Large intestine (tissue), 3 donors: Measurements from ENCODE around the gene ELL3. TPM values are rescaled to one million over a fixed set of nuclear protein-coding genes. Genes with fewer than 3 reads are reported as not detected.
"Not testable (repeated sequence)": the region's sequence is repeated elsewhere in the genome, so short reads cannot be mapped to it uniquely, and the experiment has no call there.

Experiments
- DNase-seq, 2 donors: peaks; one replicate each; pipeline versions ENCODE4 v3.0.0 to v3.0.0-alpha.2; 2013
- H3K27ac ChIP-seq: one replicate; pipeline ENCODE4 v1.5.1; 2013; ENCODE audit warnings: low read length
- H3K27me3 ChIP-seq: 2 replicates; pipeline ENCODE4 v1.6.1; 2013; ENCODE audit warnings: low read length; ENCODE audit not compliant: control insufficient read depth, insufficient read depth
- H3K36me3 ChIP-seq: 2 replicates; pipeline ENCODE4 v1.6.1; 2013; ENCODE audit warnings: low read length; ENCODE audit not compliant: control insufficient read depth, insufficient read depth
- H3K4me1 ChIP-seq: one replicate; pipeline ENCODE4 v1.6.1; 2013; ENCODE audit warnings: low read length; ENCODE audit not compliant: control insufficient read depth, insufficient read depth
- H3K4me3 ChIP-seq: one replicate; pipeline ENCODE4 v1.5.1; 2013; ENCODE audit warnings: low read length
- H3K9me3 ChIP-seq: one replicate; pipeline ENCODE4 v1.6.1; 2013; ENCODE audit warnings: mild to moderate bottlenecking, low read depth, low read length, moderate library complexity; ENCODE audit not compliant: control insufficient read depth
- WGBS: methylation state at CpG from one replicate; pipeline ENCODE4 v1.1.5; 2013; ENCODE audit warnings: low lambda C conversion rate; ENCODE audit not compliant: insufficient coverage; 5-methylcytosine and 5-hydroxymethylcytosine counted together
- polyA plus RNA-seq: library from polyadenylated mRNA; unstranded; fragments of 120-200 nt; gene quantifications from one replicate; pipeline ENCODE4 v1.2.1, GENCODE V29; 2013

Gene ELL3
- polyA plus RNA-seq, 1 donor: 38.9 TPM

DNA sequence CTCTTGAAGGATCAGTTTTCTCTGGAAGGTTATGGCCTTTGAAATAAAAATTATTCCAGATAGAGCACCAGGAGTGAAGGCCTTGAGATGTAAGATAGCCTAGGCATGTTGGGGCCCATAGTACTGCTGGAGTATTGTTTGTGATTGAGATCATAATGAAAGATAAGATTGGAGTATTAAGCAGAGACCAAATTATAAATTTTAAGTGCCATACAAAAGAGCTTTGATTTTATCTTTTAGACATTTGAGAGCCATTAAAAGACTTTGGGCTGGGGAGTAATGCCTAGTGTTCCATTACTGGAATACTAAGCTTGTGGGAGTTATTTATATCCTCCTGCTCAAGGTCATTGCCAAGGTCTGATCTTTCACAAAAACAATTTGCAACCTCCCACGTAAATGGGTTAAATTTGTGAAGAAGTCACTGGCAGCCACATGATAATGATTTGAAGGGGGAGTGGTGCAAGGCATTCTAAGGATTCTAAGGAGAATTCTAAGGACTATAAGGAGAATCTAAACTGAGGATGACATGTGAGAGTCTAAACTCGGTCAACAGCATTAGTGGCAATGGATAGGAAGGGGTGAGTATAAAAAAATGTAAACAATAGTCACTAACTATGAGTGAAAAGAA lies 12.8 kb downstream of the ELL3 start:
- Histone ChIP-seq H3K27me3 (no peaks in the 10 kb centered on the region), H3K27ac (no peak overlapping the region), H3K4me3 (no peak overlapping the region), H3K9me3 (no peaks in the 10 kb centered on the region), H3K4me1 (no peaks in the 10 kb centered on the region), H3K36me3 (peaks cover 78% of the 10 kb centered on the region)
- no peak for DNase-seq
- 75% methylated on average over 1 of the region's 2 CpGs for WGBS

DNA sequence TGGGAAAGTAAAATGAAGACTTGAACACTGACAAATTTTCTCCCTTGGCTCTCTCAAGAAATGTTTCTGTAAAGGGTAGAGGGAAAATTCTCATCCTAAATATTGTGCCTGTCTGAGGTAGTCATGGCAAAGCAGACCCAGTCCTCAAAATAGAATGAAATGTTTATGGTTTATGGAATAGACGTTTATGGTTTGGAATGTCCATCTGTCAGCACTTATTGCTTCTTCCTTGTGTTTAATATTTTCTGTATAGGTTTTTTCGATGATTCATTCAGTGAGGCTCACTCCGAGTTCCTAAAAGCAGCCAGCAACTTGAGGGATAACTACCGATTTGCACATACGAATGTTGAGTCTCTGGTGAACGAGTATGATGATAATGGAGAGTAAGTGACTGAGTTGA lies 13.9 kb downstream of the ELL3 start:
- H3K27ac ChIP-seq: no peak overlapping the region
- no peak overlapping the region for H3K4me3 ChIP-seq
- DNase-seq: no peak
- no peaks in the 10 kb centered on the region for H3K4me1 ChIP-seq
- no peaks in the 10 kb centered on the region for H3K27me3 ChIP-seq
- H3K9me3 ChIP-seq: no peaks in the 10 kb centered on the region
- WGBS: 83% methylated on average over 1 of the region's 6 CpGs
- peaks cover 78% of the 10 kb centered on the region for H3K36me3 ChIP-seq

DNA sequence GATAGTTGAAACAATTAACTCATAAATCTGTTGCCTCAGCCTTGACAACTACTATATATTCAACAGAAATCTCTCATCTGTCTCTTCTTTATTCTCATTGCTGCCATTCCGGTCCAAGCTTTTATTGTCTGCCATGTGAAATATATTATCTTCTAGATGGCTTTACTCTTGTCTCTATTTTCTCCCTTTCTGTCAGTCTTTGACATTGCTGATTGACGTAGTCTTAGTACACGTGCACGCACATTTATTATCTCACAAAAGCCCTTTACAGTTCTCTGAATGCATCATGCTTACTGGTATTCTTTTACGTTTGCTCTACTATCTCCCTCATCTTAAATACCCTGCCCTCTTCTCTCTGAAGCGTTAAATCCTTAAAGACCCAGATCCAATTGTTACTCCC lies 24.9 kb downstream of the ELL3 start:
- 66% methylated on average over 5 of the region's 6 CpGs for WGBS
- no peak for DNase-seq
- Histone ChIP-seq H3K27me3 (no peaks in the 10 kb centered on the region), H3K4me3 (no peak overlapping the region), H3K36me3 (peaks cover 28% of the 10 kb centered on the region), H3K27ac (no peak overlapping the region), H3K9me3 (no peaks in the 10 kb centered on the region), H3K4me1 (peaks cover 3% of the 10 kb centered on the region)

DNA sequence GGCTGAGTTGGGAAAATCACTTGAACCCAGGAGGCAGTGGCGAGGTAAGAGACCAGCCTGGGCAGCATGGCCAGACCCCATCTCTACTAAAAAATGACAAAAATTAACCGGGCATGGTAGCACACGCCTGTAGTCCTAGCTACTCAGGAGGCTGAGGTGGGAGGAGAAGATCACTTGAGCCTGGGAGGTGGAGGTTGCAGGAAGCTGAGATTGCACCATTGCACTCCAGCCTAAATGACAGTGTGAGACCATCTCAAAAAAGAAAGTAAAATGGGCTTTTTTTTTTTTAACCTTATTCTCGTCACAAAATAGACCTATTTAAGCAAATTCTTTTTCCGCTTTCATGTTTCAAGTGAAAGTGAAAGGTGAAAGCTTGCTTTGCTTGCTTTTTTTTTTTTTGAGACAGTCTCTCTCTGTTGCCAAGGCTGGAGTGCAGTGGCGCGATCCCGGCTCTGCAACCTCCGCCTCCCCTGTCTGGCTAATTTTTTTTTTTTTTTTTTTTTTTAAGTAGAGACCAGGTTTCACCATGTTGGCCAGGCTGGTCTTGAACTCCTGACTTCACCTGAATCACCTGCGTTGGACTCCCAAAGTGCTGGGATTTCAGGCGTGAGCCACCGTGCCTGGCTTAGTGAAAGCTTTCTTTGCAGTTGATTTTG lies 26.9 kb downstream of the ELL3 start:
- peak in 1 of 2 donors; percentile 26 for DNase-seq
- Histone ChIP-seq H3K36me3 (peaks cover 14% of the 10 kb centered on the region), H3K27me3 (no peaks in the 10 kb centered on the region), H3K27ac (no peak overlapping the region), H3K4me1 (peaks cover 3% of the 10 kb centered on the region), H3K9me3 (no peaks in the 10 kb centered on the region), H3K4me3 (no peak overlapping the region)
- WGBS: 90% methylated on average over 4 of the region's 12 CpGs

DNA sequence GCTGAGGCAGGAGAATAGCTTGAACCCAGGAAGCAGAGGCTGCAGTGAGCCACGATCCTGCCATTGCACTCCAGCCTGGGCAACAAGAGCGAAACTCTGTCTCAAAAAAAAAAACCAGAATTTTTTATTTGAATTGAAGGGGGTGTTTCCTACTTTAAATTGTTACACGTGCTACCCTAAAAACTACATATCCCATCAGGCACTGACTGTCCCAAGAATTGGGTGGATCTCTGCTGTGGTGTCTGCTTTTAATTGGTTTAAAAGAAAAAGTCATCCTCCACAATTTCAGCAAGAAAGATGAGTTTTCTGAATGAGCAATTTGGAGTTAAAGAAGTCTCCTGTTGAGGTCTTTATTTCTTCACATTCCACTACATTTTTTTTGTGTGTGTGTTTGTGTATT lies 28.4 kb downstream of the ELL3 start:
- H3K27ac ChIP-seq: no peak overlapping the region
- WGBS: no CpG with 5 or more reads among the region's 3 CpGs

DNA sequence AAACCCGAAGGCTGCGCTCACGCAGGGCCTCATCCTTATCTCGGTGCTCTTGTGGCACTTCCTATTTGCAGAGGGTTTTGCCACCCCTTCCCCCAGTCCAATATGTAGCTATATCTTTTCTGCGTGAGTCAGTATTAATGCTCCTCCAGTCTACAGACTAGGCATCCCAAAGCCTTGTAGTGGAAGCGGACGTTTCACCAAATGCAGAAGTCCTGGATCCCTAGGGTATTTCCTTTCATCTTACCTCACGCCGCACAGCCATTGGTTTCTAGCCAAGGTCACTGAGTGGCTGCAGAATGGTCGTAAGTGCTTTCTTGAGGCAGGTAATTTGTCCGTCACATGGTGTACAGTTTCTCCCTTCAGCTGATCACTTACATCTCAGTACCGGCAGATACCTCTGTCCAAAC lies 29.9 kb downstream of the ELL3 start:
- H3K27ac ChIP-seq: peak overlapping the region; percentile 97
- peak; percentile 35 to 77 for DNase-seq
- not testable (repeated sequence) for H3K4me1 ChIP-seq, H3K9me3 ChIP-seq, H3K27me3 ChIP-seq, H3K36me3 ChIP-seq
- WGBS: 0% methylated on average over 1 of the region's 12 CpGs
- H3K4me3 ChIP-seq: peak overlapping the region; percentile 88

More for the DNA sequence above, 28.4 kb downstream of the ELL3 start:
- peaks cover 3% of the 10 kb centered on the region for H3K4me1 ChIP-seq
- H3K4me3 ChIP-seq: no peak overlapping the region
- H3K9me3 ChIP-seq: no peaks in the 10 kb centered on the region
- peaks cover 6% of the 10 kb centered on the region for H3K36me3 ChIP-seq
- DNase-seq: no peak
- H3K27me3 ChIP-seq: no peaks in the 10 kb centered on the region

DNA sequence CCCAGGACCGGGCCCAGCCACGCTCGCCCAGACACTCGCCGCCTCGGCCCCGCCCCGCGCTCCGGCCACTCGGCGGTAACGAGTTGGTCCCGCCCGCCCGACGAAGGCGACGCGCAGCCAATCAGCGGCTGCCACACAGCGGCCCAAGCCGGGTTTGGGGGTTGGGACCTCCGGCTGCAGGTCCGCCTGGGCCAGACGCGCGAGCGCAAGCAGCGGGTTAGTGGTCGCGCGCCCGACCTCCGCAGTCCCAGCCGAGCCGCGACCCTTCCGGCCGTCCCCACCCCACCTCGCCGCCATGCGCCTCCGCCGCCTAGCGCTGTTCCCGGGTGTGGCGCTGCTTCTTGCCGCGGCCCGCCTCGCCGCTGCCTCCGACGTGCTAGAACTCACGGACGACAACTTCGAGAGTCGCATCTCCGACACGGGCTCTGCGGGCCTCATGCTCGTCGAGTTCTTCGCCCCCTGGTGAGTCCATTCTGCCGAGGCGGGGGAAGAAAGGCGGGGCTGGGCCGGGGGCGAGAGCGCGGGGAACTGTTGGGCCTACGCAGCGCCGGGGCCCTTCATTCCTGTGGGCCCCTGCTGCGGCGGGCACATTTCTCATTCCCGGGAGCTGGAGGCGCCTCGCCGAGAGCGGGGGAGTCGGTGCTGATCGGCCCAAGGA lies 30.4 kb downstream of the ELL3 start, which contains the start of gene PDIA3:
Gene PDIA3 (plus strand): TSS at position 194 of the 658 bp plus-strand sequence. CDS start 102 bp downstream, at position 296.
- not testable (repeated sequence) for H3K36me3 ChIP-seq, H3K9me3 ChIP-seq, H3K4me1 ChIP-seq, H3K27me3 ChIP-seq
- no CpG with 5 or more reads among the region's 84 CpGs for WGBS
- peak; percentile 93 to 95 for DNase-seq
- H3K4me3 ChIP-seq: peak within 1 kb of the TSS; percentile 88
- peak within 1 kb of the TSS; percentile 97 for H3K27ac ChIP-seq

DNA sequence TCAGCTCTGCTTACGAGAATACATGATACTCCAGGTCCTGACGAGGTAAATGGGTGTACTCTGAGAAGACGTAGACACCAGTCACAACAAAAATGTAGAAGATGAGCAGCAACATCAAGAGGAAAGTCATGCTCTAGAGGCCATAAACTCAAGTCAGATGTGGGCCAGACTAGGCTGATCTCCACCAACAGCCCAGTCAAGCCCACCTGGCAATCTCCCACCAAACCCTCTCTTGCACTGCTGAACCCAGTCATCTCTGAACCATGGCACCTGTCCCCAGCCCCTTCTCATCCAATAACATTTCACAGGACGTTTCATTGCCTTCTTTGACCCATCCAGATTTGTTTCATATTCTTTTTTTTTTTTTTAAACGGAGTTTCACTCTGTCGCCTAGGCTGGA lies 41.4 kb downstream of the ELL3 start:
- H3K27me3 ChIP-seq: no peaks in the 10 kb centered on the region

DNA sequence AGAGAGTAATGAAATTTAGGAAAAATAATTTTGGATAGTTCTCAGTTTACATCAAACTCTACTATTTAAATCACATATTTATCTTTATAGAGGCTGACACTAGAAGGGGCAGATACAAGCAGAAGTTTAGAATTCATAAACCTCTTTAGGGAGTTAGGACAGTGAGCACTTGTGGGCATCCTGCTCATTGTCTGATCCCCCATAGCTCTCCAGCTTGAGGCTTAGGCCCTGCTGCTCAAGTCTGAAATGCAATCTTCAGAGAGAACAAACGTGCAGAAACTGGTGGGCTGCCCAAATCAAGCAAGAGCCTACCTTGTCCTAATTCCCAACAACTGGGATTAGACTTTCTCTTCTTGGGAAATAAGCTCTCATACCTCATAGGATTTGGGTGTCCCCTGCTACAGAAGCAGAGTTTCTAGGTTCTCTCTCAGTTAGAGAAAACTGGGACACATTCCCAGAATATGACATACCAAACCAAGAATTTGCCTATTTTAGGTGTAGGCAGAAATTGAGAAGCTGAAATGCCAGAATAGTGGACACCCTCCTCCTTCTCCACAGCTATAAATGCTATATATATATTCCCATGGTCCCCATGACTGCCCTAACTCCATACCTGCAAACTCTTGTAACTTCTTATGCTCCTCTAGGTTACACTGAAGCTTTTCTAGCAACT lies 48.6 kb downstream of the ELL3 start:
- H3K4me3 ChIP-seq, H3K9me3 ChIP-seq, H3K27me3 ChIP-seq, H3K4me1 ChIP-seq, H3K36me3 ChIP-seq, DNase-seq, H3K27ac ChIP-seq: not testable (repeated sequence)
- WGBS: no CpG with 5 or more reads among the region's 1 CpG

More for the DNA sequence above, 41.4 kb downstream of the ELL3 start:
- H3K4me3 ChIP-seq: no peak overlapping the region
- H3K9me3 ChIP-seq: no peaks in the 10 kb centered on the region
- no peaks in the 10 kb centered on the region for H3K36me3 ChIP-seq
- 20% methylated on average over 1 of the region's 6 CpGs for WGBS
- DNase-seq: no peak
- no peak overlapping the region for H3K27ac ChIP-seq
- no peaks in the 10 kb centered on the region for H3K4me1 ChIP-seq

DNA sequence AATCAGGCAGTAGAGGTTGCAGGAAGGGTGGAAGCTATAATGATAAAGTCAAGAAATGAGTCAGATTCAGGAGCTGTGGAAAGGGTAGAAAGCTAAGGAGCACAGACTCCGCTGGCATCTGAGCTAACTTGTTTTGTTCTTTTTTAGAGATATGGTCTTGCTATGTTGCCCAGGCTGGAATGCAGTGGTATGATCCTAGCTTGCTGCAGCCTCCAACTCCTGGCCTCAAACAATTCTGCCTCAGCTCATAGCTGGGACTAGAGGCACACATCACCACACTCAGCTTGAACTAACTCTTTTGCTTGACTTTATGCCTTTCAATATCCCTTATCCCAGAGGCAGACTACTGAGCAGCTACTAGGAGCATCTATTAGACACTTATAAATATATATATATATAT lies 50.5 kb downstream of the ELL3 start:
- H3K9me3 ChIP-seq: not testable (repeated sequence)
- WGBS: no CpG with 5 or more reads among the region's 1 CpG

More for the DNA sequence above, 50.5 kb downstream of the ELL3 start:
- not testable (repeated sequence) for DNase-seq, H3K27me3 ChIP-seq, H3K36me3 ChIP-seq, H3K4me3 ChIP-seq, H3K4me1 ChIP-seq, H3K27ac ChIP-seq
